Colon (tissue), 2 donors: ENCODE data around the gene PTPRG.
"Not testable (repeated sequence)": the region's sequence is repeated elsewhere in the genome, so short reads cannot be mapped to it uniquely, and the experiment has no call there.

Experiments used
- FAIRE-seq: peaks from 2 replicates; lab custom pipeline; 2012; peaks lifted over from hg19 to GRCh38; lab: Jason Lieb, UNC
- donor health status: control.
- donor health status: control.

Gene PTPRG

DNA sequence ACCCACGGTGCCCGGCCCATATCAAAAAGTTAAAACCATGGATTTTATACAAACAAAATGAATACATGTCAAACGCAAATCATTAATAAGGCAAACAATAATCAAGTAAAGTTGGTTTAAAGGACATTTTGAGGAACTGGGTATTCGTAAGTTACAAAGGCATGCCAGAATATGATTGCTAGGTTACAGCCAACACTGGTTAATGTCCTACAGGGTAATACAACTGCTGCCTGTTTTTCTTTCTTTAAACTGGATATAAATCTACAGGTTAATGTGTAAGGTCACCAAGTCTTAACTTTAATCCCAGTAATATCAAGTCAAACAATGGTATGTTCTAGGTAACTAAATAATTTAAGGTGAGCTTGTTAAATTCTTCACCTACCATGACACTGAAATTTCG lies 166.1 kb downstream of the PTPRG start:
- no peak for FAIRE-seq

DNA sequence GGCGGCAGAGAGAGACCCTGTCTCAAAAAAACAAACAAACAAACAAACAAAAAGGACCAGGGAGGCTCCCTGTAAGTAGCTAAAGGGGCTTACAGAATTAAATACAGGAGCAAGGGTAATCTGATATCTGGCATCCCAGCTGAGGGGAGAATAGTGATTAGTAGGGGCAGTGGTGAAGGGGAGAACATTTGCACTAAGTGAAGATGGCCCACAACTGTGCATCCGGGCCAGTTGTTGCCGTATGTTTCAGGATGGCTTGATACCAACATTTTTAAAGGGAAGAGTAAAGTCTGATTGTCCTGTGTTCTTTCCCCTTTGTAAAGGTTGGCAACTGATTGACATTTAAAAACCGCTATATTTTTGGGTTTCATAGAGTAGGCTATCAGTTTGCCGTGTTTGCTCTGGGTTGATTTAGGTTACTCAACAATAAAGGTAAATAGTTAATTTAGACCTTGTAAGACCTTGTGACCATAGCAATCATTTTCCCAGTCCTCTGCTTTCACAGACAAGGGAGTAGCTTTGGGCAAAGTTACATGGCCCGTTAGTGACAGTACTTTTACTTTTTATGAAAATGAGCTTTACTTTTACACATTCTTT lies 167.8 kb downstream of the PTPRG start:
- no peak for FAIRE-seq

DNA sequence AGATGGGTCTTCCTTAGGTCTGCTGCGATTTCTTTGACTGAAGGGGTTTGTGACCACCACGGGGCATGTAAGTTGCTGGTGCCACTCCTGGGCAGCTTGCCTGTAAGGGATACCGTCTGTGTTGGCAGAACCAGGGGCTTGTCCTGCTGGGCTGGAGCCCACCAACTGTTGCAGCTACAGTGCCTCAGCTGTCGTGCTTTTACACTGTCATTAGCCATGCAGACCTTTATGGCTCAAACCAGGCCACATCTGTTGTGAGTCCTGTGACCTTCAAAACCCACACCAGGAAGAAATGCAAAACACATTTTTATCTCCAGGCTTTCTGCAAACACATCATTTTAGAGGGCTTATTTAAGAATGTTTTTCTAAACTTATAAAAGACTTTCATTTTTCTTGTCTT lies 168.7 kb downstream of the PTPRG start:
- FAIRE-seq = no peak

DNA sequence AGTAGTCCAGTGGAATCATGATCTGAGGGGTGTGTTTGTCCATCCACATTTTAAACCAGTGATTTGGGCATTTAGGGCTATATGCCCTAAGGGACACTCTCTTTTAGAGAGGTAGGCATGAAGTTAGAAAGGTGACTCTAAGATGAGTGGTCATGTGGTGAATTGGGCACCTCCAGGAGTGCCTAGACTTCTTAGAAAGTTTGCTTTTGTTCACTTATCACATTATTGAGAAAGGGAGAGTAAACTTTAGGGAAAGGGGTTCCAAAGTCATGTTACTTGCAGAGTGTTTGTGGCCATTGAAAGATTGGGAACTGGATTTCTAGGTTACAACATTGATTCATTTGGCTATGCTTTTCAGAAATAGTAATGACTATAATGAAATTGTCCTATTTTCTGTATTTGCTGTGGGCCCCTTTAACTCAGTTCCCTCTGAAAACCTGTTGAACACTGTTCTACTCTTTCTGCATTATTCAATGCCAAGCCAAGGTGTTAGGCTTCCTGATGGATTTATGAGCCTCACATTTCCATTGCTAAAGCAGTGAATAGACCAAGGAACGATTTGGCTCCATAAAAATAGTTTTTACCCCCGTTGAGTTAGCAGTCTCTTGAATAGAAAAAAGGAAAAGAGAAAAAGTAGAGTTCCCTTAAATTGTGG lies 169.3 kb downstream of the PTPRG start:
- FAIRE-seq = no peak

DNA sequence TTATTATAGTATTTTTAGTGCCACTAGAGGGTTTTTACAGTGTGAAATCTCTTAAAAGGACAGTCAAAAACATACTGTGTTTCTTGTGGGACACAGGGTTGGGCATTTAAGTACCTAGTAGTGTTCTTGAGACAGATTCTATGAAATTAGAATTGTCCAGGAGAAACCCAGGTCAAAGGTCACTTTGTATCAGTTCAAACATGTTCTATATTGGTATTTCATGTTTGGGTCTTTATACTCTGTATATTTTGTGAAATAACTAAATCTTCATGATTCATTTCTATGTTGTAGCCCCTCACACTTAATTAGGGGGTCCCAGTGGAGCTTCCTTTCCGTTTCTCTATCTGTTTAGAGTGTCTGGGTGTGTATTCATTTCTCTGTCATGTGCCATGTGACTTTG lies 171.6 kb downstream of the PTPRG start:
- FAIRE-seq = no peak

DNA sequence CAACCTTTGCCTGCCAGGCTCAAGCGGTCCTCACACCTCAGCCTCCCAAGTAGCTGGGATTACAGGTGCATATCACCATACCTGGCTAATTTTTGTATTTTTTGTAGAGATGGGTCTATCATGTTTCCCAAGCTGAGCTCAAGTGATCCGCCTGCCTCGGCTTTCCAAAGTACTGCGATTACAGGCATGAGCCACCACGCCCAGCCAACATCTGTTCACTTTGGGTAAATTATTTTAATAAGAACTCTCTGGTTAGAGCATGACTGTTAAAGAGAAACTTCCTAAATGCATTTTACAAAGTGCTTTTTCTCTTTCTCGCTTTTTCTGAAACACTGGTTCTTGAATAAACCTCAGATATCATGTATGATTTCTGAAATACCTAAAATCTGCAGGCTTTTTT lies 172.5 kb downstream of the PTPRG start:
- FAIRE-seq = no peak

DNA sequence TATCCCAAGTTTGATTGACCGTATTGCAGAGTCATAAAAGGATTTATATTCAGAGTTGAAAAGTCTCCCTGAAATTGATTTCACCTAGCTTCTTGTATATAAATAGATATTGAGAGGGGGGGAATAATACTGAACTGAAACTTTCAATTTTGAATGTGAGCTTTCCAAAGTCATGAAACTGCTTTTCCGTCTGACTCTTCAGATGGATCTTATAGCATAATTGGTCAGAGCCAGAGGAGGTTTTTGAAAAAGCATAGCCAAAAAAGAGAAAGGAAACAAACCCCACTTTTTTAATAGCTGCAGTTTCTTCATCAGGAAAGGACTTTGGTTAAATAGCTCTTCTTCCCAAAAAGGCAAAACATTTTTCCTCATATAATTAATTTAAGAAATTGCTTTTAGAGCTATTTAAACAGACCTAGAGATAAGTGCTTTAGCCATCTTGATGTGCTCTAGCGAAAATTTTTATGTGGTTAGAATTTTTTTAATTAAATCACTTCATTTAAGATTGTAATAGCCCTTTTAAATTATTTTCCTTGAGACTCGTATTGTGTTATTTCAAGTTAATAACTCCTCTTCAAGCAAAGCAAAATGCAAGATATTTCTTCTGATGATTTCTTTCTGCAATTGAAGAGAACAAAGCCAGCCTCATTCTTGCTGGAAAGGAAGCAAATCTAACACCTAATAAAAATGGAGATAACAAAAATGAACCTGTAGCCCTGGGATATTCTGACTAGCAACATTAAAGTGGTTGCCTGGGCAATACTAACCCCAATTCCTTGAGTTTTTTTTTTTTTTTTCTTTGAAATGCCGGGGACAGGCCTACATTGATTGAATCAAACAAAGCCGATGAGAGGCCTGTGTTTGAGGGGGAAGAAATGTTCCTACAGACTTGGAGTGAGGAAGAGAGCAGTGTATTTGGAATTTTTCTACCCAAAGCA lies 173.6 kb downstream of the PTPRG start:
- FAIRE-seq = no peak

DNA sequence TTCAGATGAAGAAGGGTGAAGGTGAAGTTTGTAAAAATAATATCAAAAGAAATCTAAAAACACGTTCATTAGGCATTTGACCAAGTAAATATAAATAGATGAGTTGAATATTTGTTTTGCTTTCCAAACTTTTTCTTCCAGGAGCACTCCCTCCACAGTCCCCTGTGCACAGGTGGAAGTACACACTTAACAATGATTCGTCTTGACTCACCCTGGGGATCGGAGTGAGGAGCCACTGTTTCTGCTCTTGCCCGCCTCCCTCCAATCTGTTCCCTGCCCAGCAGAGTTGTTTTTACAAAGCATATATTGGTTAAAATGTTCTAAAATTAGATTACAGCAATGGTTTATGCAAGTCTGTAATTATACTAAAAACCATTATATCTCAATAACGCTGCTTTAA lies 175.1 kb downstream of the PTPRG start:
- no peak for FAIRE-seq

DNA sequence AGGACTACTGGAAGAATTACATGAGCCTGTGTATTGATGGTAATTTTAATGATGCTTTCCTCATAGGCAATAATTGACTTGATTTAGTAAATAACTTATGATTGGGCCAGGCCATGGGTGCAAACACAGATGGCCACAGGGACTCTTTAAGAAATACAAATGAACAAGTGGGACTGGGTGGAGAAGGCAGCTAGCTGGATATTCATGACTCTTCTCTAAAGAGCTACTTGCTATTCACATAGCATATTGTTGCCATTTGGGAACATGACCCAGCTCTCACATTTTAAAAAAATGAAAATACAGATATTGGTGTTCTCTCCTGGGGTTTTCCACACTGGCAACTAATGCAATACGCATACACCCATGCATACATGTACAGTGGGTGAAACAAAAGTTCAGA lies 178.3 kb downstream of the PTPRG start:
- no peak for FAIRE-seq

DNA sequence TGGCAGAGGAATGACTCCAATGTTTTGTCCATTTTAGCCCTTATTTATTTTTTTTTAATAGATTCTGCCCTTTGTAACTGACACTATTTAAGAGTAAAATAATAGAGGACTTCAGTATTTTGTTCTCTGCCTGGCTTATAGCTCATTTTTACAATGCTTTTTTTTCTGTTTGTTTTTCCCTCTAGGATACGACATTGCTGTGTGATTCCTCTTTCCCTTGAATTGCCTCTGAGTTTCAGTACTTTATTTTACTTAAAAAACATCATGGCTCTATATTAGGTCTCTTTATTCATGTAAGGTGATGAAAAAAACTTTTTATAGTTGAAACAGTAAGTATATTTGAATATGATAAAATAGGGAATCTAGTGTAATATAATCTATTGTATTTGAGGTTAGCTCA lies 179.1 kb downstream of the PTPRG start:
- FAIRE-seq = peak; percentile 10

DNA sequence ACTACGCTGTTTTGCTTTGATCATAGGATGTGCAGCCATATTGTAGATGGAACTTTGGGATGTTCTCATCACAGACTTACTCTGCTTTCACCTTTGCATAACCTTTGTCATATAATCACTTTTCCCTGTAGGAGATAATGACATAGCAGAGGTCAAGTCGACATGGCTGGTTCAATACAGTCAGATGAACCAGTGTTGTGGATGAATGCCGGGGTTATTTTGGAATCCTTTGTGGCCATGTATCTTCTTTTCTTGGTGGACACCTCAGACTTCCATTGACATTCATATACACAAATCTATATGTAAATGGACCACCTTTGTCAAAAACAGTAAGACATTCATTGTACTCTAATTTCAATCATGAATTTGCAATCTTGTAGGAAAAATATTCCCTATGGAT lies 180.2 kb downstream of the PTPRG start:
- FAIRE-seq = no peak

DNA sequence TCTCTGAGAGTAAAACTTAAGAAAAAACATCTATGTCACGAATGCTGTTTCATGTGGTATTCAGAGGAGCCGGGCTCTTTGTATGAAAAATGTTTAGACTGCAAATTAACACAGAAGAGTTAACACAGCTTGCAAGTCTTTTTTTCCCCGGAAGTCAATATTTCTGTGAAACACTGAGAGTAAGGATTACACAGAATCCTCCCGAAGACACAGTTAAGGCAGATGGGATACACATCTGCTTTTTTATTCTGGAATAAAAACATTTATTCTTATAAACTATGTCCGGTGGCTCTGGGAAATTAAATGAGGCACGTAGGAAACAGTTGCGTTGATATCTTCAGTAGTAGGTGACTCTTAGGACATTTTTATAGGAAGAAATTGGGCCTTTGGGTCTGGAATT lies 180.6 kb downstream of the PTPRG start:
- FAIRE-seq = no peak

DNA sequence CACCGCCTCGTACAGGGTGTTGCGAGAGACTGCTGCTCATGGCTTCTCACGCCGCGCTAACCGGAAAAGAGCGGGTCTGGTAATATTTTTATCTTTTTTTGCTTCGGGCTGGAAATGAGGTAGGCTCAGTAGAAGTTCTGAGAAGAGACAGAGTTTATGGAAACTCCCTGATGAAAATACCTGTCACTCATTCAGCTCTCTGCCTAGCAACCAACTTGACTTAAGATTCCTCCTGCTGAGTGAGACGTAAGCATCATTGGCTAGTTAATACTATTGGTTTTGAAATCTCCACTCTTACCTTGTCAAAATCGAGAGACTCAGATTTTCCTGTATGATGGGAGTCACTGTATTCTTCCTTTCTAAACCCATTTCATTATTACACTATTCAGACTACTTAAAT lies 181.7 kb downstream of the PTPRG start:
- no peak for FAIRE-seq

DNA sequence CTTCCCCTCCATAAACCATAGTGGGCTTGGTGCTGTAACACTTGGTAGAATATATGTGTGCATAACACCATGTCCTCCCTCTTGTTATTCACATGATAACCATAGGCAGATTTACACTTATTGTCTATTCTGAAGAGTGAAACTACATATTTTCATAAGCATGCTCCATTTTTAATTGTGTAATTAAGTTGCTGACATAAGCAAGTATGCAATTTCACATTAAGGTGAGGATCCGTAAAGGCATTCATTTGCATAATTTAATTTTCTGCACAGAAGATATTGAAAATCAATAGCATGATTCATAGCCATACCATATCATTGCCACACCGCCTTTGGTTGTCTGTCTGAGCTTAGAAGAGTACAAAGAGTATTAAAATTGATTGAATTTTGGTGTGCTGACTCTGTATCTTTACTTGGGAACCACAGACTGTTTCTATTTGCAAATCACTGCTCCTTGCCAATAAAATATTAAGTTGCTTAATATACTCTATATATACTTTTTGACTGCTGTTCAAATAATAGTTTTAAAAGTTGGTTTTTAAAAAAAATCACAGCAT lies 182.4 kb downstream of the PTPRG start:
- FAIRE-seq = no peak

DNA sequence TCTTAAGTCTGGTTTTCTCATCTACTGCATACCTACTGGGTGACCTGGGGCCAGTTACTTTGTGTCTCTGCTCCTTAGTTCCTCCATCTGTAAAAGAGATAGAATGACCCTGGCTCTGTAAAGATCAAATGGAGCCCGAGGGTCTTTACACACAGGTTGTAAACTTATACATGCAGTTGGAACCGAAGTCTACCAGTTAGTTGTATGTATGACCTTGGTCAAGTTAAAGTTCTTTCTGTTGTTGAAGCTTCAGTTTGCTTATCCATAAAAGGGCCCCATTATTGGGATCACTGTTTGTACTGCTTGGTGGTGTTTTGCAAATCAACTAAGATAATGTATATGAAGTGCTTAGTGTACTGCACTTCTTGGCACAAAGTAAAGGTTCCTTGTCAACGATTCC lies 186.9 kb downstream of the PTPRG start:
- no peak for FAIRE-seq

DNA sequence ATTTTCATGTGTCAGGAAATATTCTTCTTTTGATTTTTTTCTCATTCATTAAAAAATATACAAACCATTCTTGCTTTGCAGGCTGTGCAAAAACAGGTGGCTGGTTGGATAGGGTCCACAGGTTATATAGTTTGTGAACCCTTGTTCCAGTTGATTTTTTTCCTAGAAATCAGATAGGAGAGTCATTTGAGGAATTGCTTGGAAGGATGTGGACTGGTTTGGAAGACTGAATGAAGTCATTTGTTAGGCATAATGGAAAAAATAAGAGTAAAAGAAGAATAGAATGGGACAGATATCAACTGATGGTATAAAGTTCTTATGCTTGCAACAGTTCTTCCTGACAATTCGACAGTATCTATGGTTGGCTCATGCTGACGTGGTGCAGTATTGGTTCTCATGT lies 189.4 kb downstream of the PTPRG start:
- no peak for FAIRE-seq

DNA sequence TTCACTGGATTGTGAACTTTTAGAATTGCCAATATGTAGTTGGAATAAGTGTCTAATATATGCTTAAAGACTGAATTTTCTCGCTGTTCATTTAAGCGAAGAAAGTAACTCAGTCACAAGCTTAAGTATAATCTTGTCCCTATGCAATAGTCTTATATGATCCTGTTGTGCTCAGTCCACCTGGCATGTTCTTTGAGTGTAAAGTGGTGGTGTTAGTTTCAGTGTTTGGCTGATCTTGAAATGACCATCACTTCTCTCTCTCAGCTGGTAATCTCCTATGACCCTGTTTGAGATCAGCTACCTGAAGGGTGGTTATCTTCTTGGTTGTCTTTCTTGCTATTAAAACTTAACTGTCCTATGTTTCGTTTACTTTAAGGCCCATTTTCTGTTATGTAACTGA lies 197.5 kb downstream of the PTPRG start:
- FAIRE-seq = no peak

DNA sequence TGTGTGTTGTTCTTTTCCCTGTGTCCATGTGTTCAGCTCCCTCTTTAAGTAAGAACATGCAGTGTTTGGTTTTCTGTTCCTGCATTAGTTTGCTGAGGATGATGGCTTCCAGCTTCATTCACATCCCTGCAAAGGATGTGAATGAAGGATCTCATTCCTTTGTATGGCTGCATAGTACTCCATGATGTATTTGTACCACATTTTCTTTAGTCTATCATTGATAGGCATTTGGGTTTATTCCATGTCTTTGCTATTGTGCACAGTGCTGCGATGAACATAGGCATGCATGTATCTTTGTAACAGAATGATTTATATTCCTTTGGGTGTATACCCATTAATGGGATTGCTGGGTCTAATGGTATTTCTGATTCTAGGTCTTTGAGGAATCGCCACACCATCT lies 199.4 kb downstream of the PTPRG start:
- FAIRE-seq = not testable (repeated sequence)

DNA sequence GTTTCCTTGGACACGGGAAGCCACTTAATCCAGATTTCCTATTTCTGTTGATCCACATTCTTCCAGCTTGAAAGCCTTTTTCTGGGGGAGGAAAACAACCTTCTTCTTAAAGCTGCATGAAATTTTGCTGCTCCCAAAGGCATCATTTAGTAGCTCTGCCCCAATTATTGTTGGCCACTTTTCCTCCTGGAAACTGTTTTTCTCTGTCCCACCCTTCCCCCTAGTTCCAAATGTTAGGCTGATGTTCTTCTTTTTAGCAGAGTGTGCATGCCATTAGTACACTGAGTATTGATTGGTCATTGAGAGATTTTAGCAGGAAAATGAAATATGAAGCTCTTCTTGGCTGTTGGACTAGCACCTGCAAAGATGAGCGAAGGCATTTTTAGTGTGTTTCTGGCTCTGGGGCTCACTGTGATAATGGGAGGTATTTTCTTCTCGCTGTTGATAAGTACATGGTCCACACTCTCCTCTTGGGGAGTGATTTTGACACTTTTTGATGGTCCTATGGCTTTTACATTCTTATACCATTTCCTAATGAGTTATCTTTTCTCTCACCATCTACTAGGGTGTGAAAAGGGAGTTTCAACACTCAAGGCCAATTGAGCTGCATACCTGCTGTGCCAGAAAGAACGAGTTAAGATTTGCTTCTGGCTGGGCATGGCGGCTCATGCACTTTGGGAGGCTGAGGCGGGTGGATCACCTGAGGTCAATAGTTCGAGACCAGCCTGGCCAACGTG lies 200.5 kb downstream of the PTPRG start:
- FAIRE-seq = no peak

DNA sequence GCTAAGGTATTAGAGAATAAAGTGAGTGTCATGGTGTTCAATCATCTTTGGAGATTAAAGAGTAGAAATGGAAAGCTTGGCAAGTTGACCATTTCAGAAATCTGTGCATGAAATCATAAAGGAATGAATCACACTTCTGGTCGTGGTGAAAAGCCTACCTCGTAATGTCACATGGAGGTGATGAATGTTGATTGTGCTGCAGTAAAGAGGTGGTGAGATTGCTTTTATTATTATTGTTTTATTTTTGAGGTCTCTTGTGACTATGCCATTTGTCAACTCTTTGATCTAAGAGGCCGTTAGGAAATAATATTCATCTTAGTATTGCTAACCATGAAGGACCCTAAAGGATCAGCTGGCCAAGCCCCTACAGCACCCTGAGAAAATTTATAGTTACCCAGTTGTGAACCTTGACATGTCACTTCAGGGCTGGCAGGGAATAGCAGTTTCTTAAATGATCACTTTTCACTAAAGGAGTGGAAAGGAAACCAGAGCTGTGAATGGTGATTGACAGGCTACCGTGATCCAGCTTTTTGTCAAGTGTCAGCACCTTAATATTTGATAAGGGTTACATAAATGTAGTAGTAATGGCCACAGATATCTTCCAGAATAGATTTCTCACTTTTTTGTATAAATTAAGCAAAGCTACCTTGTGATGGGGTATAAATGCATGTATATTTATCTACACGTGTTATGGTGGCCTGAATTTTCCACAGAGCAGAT lies 203.9 kb downstream of the PTPRG start:
- no peak for FAIRE-seq

DNA sequence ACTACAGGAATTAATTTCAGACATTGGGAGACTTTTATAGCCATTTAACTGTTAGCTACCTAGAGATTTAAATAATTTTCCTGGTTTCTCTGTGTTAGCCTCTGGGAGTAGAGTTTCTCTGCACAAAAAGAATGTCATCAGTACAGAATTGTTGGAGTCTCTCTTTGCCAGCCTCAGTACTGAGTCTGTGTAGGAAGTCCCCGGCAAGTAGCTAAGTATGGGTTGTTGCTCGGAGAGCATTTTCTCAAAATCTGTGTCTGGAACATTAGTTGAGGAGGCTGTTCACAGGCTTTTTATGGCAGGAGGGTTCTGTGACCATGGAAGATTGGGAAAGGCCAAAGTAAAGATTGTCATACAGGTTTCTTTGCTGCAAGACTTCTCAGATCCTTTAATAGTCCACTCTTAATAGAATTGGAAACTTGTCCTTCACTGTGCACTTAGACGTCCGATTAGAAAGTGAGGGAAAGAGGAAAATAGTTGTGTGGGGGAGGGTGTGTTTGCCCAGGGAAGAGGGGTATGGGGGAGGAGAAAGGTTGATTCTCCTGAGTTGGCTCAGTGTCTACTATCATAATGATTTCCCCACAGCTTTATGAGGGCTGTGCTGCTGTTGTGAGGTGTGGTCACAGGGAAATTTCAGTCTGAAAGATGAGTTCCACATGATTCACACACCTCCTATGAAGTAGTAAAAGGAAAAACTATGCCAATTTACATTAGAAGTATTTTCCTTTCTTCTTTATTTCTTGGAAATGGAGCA lies 207.1 kb downstream of the PTPRG start:
- FAIRE-seq = no peak
